ENCODE data around the gene ARL11.
A peak's percentile ranks its signal among the peaks of the same experiment; 100 is the strongest.
"Not testable (repeated sequence)": the region's sequence is repeated elsewhere in the genome, so short reads cannot be mapped to it uniquely, and the experiment has no call there.

The ARL11 gene

GRCh38 chr13:49627831-49628652 is at the start of gene ARL11:
Gene ARL11 (plus strand): TSS chr13:49628507. CDS start chr13:49630448, 1,941 bp downstream.
- peak; percentile 57 for DNase-seq

- no peak for DNase-seq
These were observed 48.8 kb upstream of the ARL11 start for GRCh38 chr13:49579501-49579900.

GRCh38 chr13:49580980-49581680 is 47.2 kb upstream of the ARL11 start:
- DNase-seq = no peak

GRCh38 chr13:49584771-49585182 is 43.5 kb upstream of the ARL11 start:
- DNase-seq = no peak

- DNase-seq = peak; percentile 70
These were observed 42.8 kb upstream of the ARL11 start, which contains the start of gene RCBTB1 for GRCh38 chr13:49585220-49586157. Gene RCBTB1 (minus strand): TSS chr13:49585558. CDS start chr13:49567279, 18,279 bp downstream.

- no peak for DNase-seq
These were observed 41.6 kb upstream of the ARL11 start for GRCh38 chr13:49586717-49587116.

GRCh38 chr13:49587311-49587847 is 40.9 kb upstream of the ARL11 start:
- no peak for DNase-seq

- DNase-seq = not testable (repeated sequence)
These were observed 37.6 kb upstream of the ARL11 start for GRCh38 chr13:49590714-49591113.

GRCh38 chr13:49593876-49594275 is 34.4 kb upstream of the ARL11 start:
- not testable (repeated sequence) for DNase-seq

GRCh38 chr13:49594576-49594975 is 33.7 kb upstream of the ARL11 start:
- no peak for DNase-seq

GRCh38 chr13:49596221-49596620 is 32.1 kb upstream of the ARL11 start:
- no peak for DNase-seq

- no peak for DNase-seq
These were observed 31.2 kb upstream of the ARL11 start for GRCh38 chr13:49597043-49597641.

GRCh38 chr13:49602005-49602404 is 26.3 kb upstream of the ARL11 start:
- DNase-seq = no peak

- DNase-seq = not testable (repeated sequence)
These were observed 25.7 kb upstream of the ARL11 start for GRCh38 chr13:49602615-49603014.

- no peak for DNase-seq
These were observed 23.7 kb upstream of the ARL11 start for GRCh38 chr13:49604570-49604969.

GRCh38 chr13:49606747-49607648 is 21.3 kb upstream of the ARL11 start:
- DNase-seq = peak; percentile 82

GRCh38 chr13:49607761-49608160 is 20.5 kb upstream of the ARL11 start:
- no peak for DNase-seq

- no peak for DNase-seq
These were observed 19.5 kb upstream of the ARL11 start for GRCh38 chr13:49608651-49609331.

GRCh38 chr13:49610176-49610575 is 18.1 kb upstream of the ARL11 start:
- no peak for DNase-seq

- DNase-seq = not testable (repeated sequence)
These were observed 16.3 kb upstream of the ARL11 start for GRCh38 chr13:49612042-49612441.
